Liver (tissue), 9 donors: ENCODE measurements around the gene PCYT2. TPM values are rescaled to one million over a fixed set of nuclear protein-coding genes. Genes with fewer than 3 reads are reported as not detected.
"Not testable (repeated sequence)": the region's sequence is repeated elsewhere in the genome, so short reads cannot be mapped to it uniquely, and the experiment has no call there.

ENCODE experiments used
- DNase-seq: peaks from one replicate; pipeline ENCODE4 v3.0.0-alpha.2; 2017; ENCODE audit warnings: low spot score
- H3K27ac ChIP-seq, 2 donors: one replicate each; pipeline ENCODE4 v1.7.0; 2013; ENCODE audit warnings: inconsistent platforms in 2 of 2, low read length in 2 of 2, control low read depth in 1 of 2, low read depth in 1 of 2, mild to moderate bottlenecking in 1 of 2
- H3K27me3 ChIP-seq, 4 donors: one replicate each; pipeline versions ENCODE4 v1.6.1 to v1.7.0; 2013; ENCODE audit warnings: low read length in 3 of 4, inconsistent platforms in 1 of 4, mild to moderate bottlenecking in 1 of 4, moderate library complexity in 1 of 4; ENCODE audit not compliant: control insufficient read depth in 4 of 4, insufficient read depth in 4 of 4
- H3K36me3 ChIP-seq, 4 donors: one replicate each; pipeline versions ENCODE4 v1.6.1 to v1.7.0; 2013; ENCODE audit warnings: low read length in 3 of 4, mild to moderate bottlenecking in 3 of 4, low read depth in 1 of 4, moderate library complexity in 1 of 4; ENCODE audit not compliant: control insufficient read depth in 4 of 4, insufficient read depth in 3 of 4
- H3K4me1 ChIP-seq, 4 donors: one replicate each; pipeline versions ENCODE4 v1.6.1 to v1.7.0; 2013; ENCODE audit warnings: low read length in 3 of 4, mild to moderate bottlenecking in 3 of 4, moderate library complexity in 1 of 4; ENCODE audit not compliant: control insufficient read depth in 4 of 4, insufficient read depth in 4 of 4
- H3K4me3 ChIP-seq, 3 donors: one replicate each; pipeline versions ENCODE4 v1.6.1 to v1.7.0; 2013; ENCODE audit warnings: low read length in 3 of 3, control low read depth in 1 of 3, low read depth in 1 of 3, mild to moderate bottlenecking in 1 of 3
- H3K9ac ChIP-seq, 2 donors: one replicate each; pipeline ENCODE4 v1.7.0; 2013; ENCODE audit warnings: low read length in 2 of 2, mild to moderate bottlenecking in 2 of 2, moderate library complexity in 2 of 2, control low read depth in 1 of 2, low read depth in 1 of 2
- H3K9me3 ChIP-seq, 4 donors: one replicate each; pipeline versions ENCODE4 v1.6.1 to v1.7.0; 2013; ENCODE audit warnings: low read length in 3 of 4; ENCODE audit not compliant: control insufficient read depth in 4 of 4
- ATF3 ChIP-seq: IDR thresholded peaks from 2 replicates; pipeline ENCODE4 v1.6.1; 2016; ENCODE audit warnings: antibody characterized with exemption
- EGR1 ChIP-seq, 2 donors: IDR thresholded peaks; 2 replicates each; pipeline ENCODE4 v1.6.1; 2016 to 2018; ENCODE audit warnings: antibody characterized with exemption in 2 of 2, low read depth in 2 of 2
- FOXA1 ChIP-seq: IDR thresholded peaks from 2 replicates; pipeline ENCODE4 v1.6.1; 2016; ENCODE audit warnings: antibody characterized with exemption
- FOXA2 ChIP-seq: IDR thresholded peaks from 2 replicates; pipeline ENCODE4 v1.6.1; 2016; ENCODE audit warnings: antibody characterized with exemption
- GABPA ChIP-seq, 2 donors: IDR thresholded peaks in 1 of 2; conservative IDR thresholded peaks in 1 of 2; 2 replicates each; pipeline ENCODE4 v1.6.1; 2016; ENCODE audit warnings: antibody characterized with exemption in 2 of 2, mild to moderate bottlenecking in 1 of 2, moderate library complexity in 1 of 2
- HNF4A ChIP-seq, 2 donors: conservative IDR thresholded peaks; 2 replicates each; pipeline ENCODE4 v1.6.1; 2016; ENCODE audit warnings: antibody characterized with exemption in 2 of 2, mild to moderate bottlenecking in 2 of 2
- HNF4G ChIP-seq: IDR thresholded peaks from 2 replicates; pipeline ENCODE4 v1.6.1; 2016; ENCODE audit warnings: antibody characterized with exemption
- JUND ChIP-seq, 2 donors: IDR thresholded peaks; 2 replicates each; pipeline ENCODE4 v1.6.1; 2016; ENCODE audit warnings: antibody characterized with exemption in 2 of 2
- MAX ChIP-seq: IDR thresholded peaks from 2 replicates; pipeline ENCODE4 v1.6.1; 2016; ENCODE audit warnings: antibody characterized with exemption
- NR2F2 ChIP-seq: IDR thresholded peaks from 2 replicates; pipeline ENCODE4 v1.6.1; 2016; ENCODE audit warnings: antibody characterized with exemption
- RAD21 ChIP-seq, 2 donors: IDR thresholded peaks; 2 replicates each; pipeline ENCODE4 v1.6.1; 2016; ENCODE audit warnings: antibody characterized with exemption in 2 of 2, mild to moderate bottlenecking in 2 of 2
- REST ChIP-seq: IDR thresholded peaks from 2 replicates; pipeline ENCODE4 v1.6.1; 2016; ENCODE audit warnings: antibody characterized with exemption, mild to moderate bottlenecking
- RXRA ChIP-seq, 2 donors: IDR thresholded peaks; 2 replicates each; pipeline ENCODE4 v1.6.1; 2017 to 2018; ENCODE audit warnings: antibody characterized with exemption in 2 of 2, mild to moderate bottlenecking in 1 of 2
- SP1 ChIP-seq: IDR thresholded peaks from 2 replicates; pipeline ENCODE4 v1.6.1; 2018; ENCODE audit warnings: antibody characterized with exemption, mild to moderate bottlenecking
- TAF1 ChIP-seq: conservative IDR thresholded peaks from 2 replicates; pipeline ENCODE4 v1.6.1; 2016; ENCODE audit warnings: antibody characterized with exemption, mild to moderate bottlenecking
- YY1 ChIP-seq: IDR thresholded peaks from 2 replicates; pipeline ENCODE4 v1.6.1; 2016; ENCODE audit warnings: antibody characterized with exemption, mild to moderate bottlenecking
- ZBTB33 ChIP-seq: IDR thresholded peaks from 2 replicates; pipeline ENCODE4 v1.6.1; 2016; ENCODE audit warnings: antibody characterized with exemption
- WGBS: extraction: QIAGEN DNeasy Blood & Tissue Kit; methylation state at CpG from one replicate; pipeline ENCODE4 v1.1.7; 2013; 5-methylcytosine and 5-hydroxymethylcytosine counted together
- polyA plus RNA-seq, 2 donors: library from polyadenylated mRNA; stranded (reverse) in 1 of 2; unstranded in 1 of 2; fragments of 200-250 nt in 1 of 2; fragments of >200 nt in 1 of 2; fragmentation: Nextera tagmentation in 1 of 2; extraction: Ambion mirVana in 1 of 2; gene quantifications; one replicate each; pipeline versions ENCODE4 v1.2.1 to v1.2.3, GENCODE V29; 2013 to 2015
- total RNA-seq, 2 donors: library from RNA; depleted of rRNA; stranded (reverse); fragments of >200 nt; gene quantifications; one replicate each; pipeline ENCODE4 v1.2.3, GENCODE V29; 2014
- donor health status: healthy.
- donor health status: healthy.
- donor health status: healthy.
- donor health status: healthy.
- donor health status: healthy.

PCYT2 gene
- total and polyA plus RNA-seq, 4 donors, result 63.9 to 101 (median 88.4) TPM

- not testable (repeated sequence) for DNase-seq, H3K9ac ChIP-seq, H3K27me3 ChIP-seq, H3K9me3 ChIP-seq
- peak in 1 of 2 donors; percentile 19 for TF ChIP-seq RXRA (IDR thresholded peaks at IDR 0.05)
- Histone ChIP-seq H3K4me3 (peak overlapping the region in 1 of 3 donors; percentile 89), H3K27ac (peak overlapping the region in 1 of 2 donors; percentile 19), H3K4me1 (peaks cover 21 to 40% (median 31%) of the 10 kb centered on the region in 4 donors), H3K36me3 (peaks cover 16 to 26% (median 19%) of the 10 kb centered on the region in 4 donors)
- 28% methylated on average over 9 of the region's 9 CpGs for WGBS
Measured at GRCh38 chr17:81918333-81918669, 7.1 kb upstream of the PCYT2 start.

GRCh38 chr17:81917565-81918332 is 6.5 kb upstream of the PCYT2 start, which contains the start of gene SIRT7:
SIRT7 (minus strand) TSS chr17:81918176; CDS start chr17:81918131, 45 bp downstream.
- Histone ChIP-seq H3K27me3 (no peaks in the 10 kb centered on the region), H3K36me3 (peaks cover 17 to 31% (median 19%) of the 10 kb centered on the region in 4 donors), H3K27ac (peak within 1 kb of the TSS in 1 of 2 donors; percentile 19), H3K9me3 (no peaks in the 10 kb centered on the region), H3K9ac (peak within 1 kb of the TSS; percentile 42 to 43), H3K4me1 (peaks cover 18 to 35% (median 26%) of the 10 kb centered on the region in 4 donors), H3K4me3 (peak within 1 kb of the TSS; percentile 72 to 89 (median 82))
- DNase-seq, result peak; percentile 96
- WGBS, result under 1% methylated on average over 94 of the region's 94 CpGs
- no peak for TF ChIP-seq HNF4A (conservative IDR thresholded peaks at IDR 0.05)
- TF ChIP-seq GABPA (IDR thresholded peaks at IDR 0.05 in 1 of 2, conservative IDR thresholded peaks at IDR 0.05 in 1 of 2), result peak in 1 of 2 donors; percentile 82

- no peak overlapping the region for H3K9ac ChIP-seq
- peaks cover 15 to 33% (median 19%) of the 10 kb centered on the region in 4 donors for H3K36me3 ChIP-seq
- no peak overlapping the region for H3K27ac ChIP-seq
- H3K4me1 ChIP-seq, result peaks cover 14 to 34% (median 21%) of the 10 kb centered on the region in 4 donors
- TF ChIP-seq YY1, result no peak
- no peak for TF ChIP-seq FOXA2
- TF ChIP-seq JUND (IDR thresholded peaks at IDR 0.05), result no peak
- TF ChIP-seq NR2F2, result no peak
- no peak for TF ChIP-seq HNF4A (conservative IDR thresholded peaks at IDR 0.05)
- no peak for TF ChIP-seq FOXA1
- TF ChIP-seq MAX, result no peak
- no peak for TF ChIP-seq RAD21 (IDR thresholded peaks at IDR 0.05)
- no peak for TF ChIP-seq ATF3
- TF ChIP-seq TAF1, result no peak
- TF ChIP-seq RXRA (IDR thresholded peaks at IDR 0.05), result no peak
- TF ChIP-seq GABPA (IDR thresholded peaks at IDR 0.05 in 1 of 2, conservative IDR thresholded peaks at IDR 0.05 in 1 of 2), result no peak
- TF ChIP-seq EGR1 (IDR thresholded peaks at IDR 0.05; ENCODE audit: low read depth in 2 of 2), result no peak
- no peak for TF ChIP-seq ZBTB33
- TF ChIP-seq SP1, result no peak
- TF ChIP-seq HNF4G, result no peak
- no peak for TF ChIP-seq REST
- 71% methylated on average over 21 of the region's 21 CpGs for WGBS
- H3K27me3 ChIP-seq, result no peaks in the 10 kb centered on the region
- peak overlapping the region in 1 of 3 donors; percentile 82 for H3K4me3 ChIP-seq
- H3K9me3 ChIP-seq, result no peaks in the 10 kb centered on the region
- no peak for DNase-seq
Measured at GRCh38 chr17:81916234-81917001, 5.2 kb upstream of the PCYT2 start.
